RWPE2 (cell line): Measurements from ENCODE around the gene ATPAF1.
A peak's percentile ranks its signal among the peaks of the same experiment; 100 is the strongest.

ENCODE experiments used
- ATAC-seq: fragments of 200-7000 bp; cut with Tn5 transposase; 3 replicates; pipeline ENCODE4 v1.9.1; 2021; ENCODE audit warnings: low read depth
- DNase-seq: peaks from one replicate; pipeline ENCODE4 v3.0.0-alpha.2; 2020; ENCODE audit warnings: low spot score
- H3K27ac ChIP-seq: fragments of 450-650 bp; 2 replicates; pipeline ENCODE4 v1.5.1; 2017; ENCODE audit warnings: mild to moderate bottlenecking; ENCODE audit not compliant: poor library complexity, severe bottlenecking
- H3K27me3 ChIP-seq: fragments of 250-450 bp; sonication (Bioruptor Pico); 2 replicates; pipeline ENCODE4 v1.5.1; 2021; ENCODE audit warnings: mild to moderate bottlenecking, moderate library complexity; ENCODE audit not compliant: insufficient read depth, poor library complexity, severe bottlenecking
- H3K36me3 ChIP-seq: fragments of 250-450 bp; sonication (Bioruptor Pico); 2 replicates; pipeline ENCODE4 v1.5.1; 2020; ENCODE audit warnings: low read depth, mild to moderate bottlenecking, moderate library complexity
- H3K4me1 ChIP-seq: fragments of 250-450 bp; sonication (Bioruptor Pico); 2 replicates; pipeline ENCODE4 v1.5.1; 2021; ENCODE audit warnings: mild to moderate bottlenecking, moderate library complexity; ENCODE audit not compliant: insufficient read depth, poor library complexity, severe bottlenecking
- H3K4me3 ChIP-seq: fragments of 250-450 bp; sonication (Bioruptor Pico); 2 replicates; pipeline ENCODE4 v1.5.1; 2021; ENCODE audit warnings: mild to moderate bottlenecking, moderate library complexity; ENCODE audit not compliant: severe bottlenecking
- H3K9me3 ChIP-seq: fragments of 250-450 bp; sonication (Bioruptor Pico); 2 replicates; pipeline ENCODE4 v1.5.1; 2021; ENCODE audit warnings: mild to moderate bottlenecking, moderate library complexity; ENCODE audit not compliant: severe bottlenecking
- CTCF ChIP-seq: fragments of 450-650 bp; IDR thresholded peaks from one replicate; pipeline ENCODE4 v1.5.1; 2017; ENCODE audit warnings: mild to moderate bottlenecking, moderate library complexity; ENCODE audit not compliant: poor library complexity, severe bottlenecking

The ATPAF1 gene

GRCh38 chr1:46643368-46643775 is 24.8 kb downstream of the ATPAF1 start:
- Histone ChIP-seq H3K36me3 (peaks cover 36% of the 10 kb centered on the region), H3K9me3 (no peaks in the 10 kb centered on the region), H3K4me1 (peaks cover 13% of the 10 kb centered on the region), H3K27ac (no peak overlapping the region), H3K27me3 (no peaks in the 10 kb centered on the region), H3K4me3 (no peak overlapping the region)
- ATAC-seq: peak; percentile 89
- no peak for DNase-seq
- TF ChIP-seq CTCF: no peak

GRCh38 chr1:46642115-46642680 is 26.0 kb downstream of the ATPAF1 start:
- no peak for TF ChIP-seq CTCF
- no peak overlapping the region for H3K4me3 ChIP-seq
- ATAC-seq: no peak
- H3K9me3 ChIP-seq: no peaks in the 10 kb centered on the region
- no peak for DNase-seq
- H3K36me3 ChIP-seq: peaks cover 27% of the 10 kb centered on the region
- no peaks in the 10 kb centered on the region for H3K27me3 ChIP-seq
- peaks cover 13% of the 10 kb centered on the region for H3K4me1 ChIP-seq
- no peak overlapping the region for H3K27ac ChIP-seq

GRCh38 chr1:46639547-46639946 is 28.6 kb downstream of the ATPAF1 start:
- H3K4me3 ChIP-seq: no peak overlapping the region
- H3K9me3 ChIP-seq: no peaks in the 10 kb centered on the region
- peaks cover 42% of the 10 kb centered on the region for H3K36me3 ChIP-seq
- TF ChIP-seq CTCF: no peak
- no peaks in the 10 kb centered on the region for H3K27me3 ChIP-seq
- peaks cover 13% of the 10 kb centered on the region for H3K4me1 ChIP-seq
- DNase-seq: no peak
- H3K27ac ChIP-seq: no peak overlapping the region
- ATAC-seq: peak; percentile 65

GRCh38 chr1:46638921-46639320 is 29.2 kb downstream of the ATPAF1 start:
- H3K27ac ChIP-seq: no peak overlapping the region
- DNase-seq (no peak), ATAC-seq (no peak)
- no peak overlapping the region for H3K4me3 ChIP-seq
- peaks cover 36% of the 10 kb centered on the region for H3K36me3 ChIP-seq
- no peaks in the 10 kb centered on the region for H3K9me3 ChIP-seq
- H3K4me1 ChIP-seq: peaks cover 13% of the 10 kb centered on the region
- no peaks in the 10 kb centered on the region for H3K27me3 ChIP-seq
- TF ChIP-seq CTCF: no peak

GRCh38 chr1:46637444-46638083 is 30.6 kb downstream of the ATPAF1 start:
- DNase-seq: no peak
- Histone ChIP-seq H3K4me1 (peaks cover 9% of the 10 kb centered on the region), H3K9me3 (no peaks in the 10 kb centered on the region), H3K4me3 (no peak overlapping the region), H3K36me3 (peaks cover 43% of the 10 kb centered on the region), H3K27me3 (no peaks in the 10 kb centered on the region), H3K27ac (no peak overlapping the region)
- TF ChIP-seq CTCF: no peak
- ATAC-seq: no peak
